HFF-Myc (cell line): ENCODE measurements around the gene TLE2.
A peak's percentile ranks its signal among the peaks of the same experiment; 100 is the strongest.

ENCODE experiments used
- DNase-seq: peaks from one replicate; pipeline ENCODE4 v3.0.0-alpha.2; 2011; ENCODE audit warnings: low read depth; ENCODE audit errors: extremely low read depth
- H3K4me3 ChIP-seq: replicated peaks from 2 replicates; pipeline ENCODE4 v1.5.1; 2011; ENCODE audit warnings: low read depth, mild to moderate bottlenecking, control low read depth, low read length
- TF ChIP-seq, protein P1 (sequence below): IDR thresholded peaks from 2 replicates; pipeline ENCODE4 v1.5.1; 2012; ENCODE audit warnings: mild to moderate bottlenecking, low read depth, low read length, control low read depth; ENCODE audit errors: missing control alignments

TLE2 gene

GRCh38 chr19:3067563-3067962, 38.5 kb upstream of the TLE2 start:
- no peak overlapping the region for H3K4me3 ChIP-seq
- TF ChIP-seq, protein P1, sequence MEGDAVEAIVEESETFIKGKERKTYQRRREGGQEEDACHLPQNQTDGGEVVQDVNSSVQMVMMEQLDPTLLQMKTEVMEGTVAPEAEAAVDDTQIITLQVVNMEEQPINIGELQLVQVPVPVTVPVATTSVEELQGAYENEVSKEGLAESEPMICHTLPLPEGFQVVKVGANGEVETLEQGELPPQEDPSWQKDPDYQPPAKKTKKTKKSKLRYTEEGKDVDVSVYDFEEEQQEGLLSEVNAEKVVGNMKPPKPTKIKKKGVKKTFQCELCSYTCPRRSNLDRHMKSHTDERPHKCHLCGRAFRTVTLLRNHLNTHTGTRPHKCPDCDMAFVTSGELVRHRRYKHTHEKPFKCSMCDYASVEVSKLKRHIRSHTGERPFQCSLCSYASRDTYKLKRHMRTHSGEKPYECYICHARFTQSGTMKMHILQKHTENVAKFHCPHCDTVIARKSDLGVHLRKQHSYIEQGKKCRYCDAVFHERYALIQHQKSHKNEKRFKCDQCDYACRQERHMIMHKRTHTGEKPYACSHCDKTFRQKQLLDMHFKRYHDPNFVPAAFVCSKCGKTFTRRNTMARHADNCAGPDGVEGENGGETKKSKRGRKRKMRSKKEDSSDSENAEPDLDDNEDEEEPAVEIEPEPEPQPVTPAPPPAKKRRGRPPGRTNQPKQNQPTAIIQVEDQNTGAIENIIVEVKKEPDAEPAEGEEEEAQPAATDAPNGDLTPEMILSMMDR: no peak
- no peak for DNase-seq

DNA sequence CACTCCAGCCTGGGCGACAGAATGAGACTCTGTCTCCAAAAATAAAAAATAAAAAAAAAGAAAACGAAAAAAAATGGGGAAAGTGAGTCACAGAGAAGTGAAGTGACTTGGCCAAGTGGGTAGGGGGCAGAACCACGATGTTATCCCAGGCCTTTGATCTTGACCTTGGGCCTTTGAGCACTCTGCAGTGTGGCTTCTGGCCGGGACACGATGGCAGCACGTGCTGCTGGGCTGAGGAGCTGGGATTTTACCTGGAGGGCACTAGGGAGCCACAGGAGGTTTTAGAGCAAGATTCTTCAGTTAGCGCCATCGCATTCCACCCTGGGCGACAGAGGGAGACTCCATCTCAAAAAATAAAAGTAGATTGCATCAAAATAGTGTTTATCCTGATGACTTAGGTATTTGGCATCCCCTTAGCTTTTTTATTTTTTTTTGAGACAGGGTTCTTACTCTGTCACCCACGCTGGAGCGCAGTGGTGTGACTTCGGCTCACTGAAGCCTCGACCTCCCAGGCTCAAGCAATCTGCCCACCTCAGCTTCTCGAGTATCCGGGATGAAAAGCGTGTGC, 37.5 kb upstream of the TLE2 start:
- TF ChIP-seq, protein P1: no peak
- DNase-seq: no peak
- no peak overlapping the region for H3K4me3 ChIP-seq

DNA sequence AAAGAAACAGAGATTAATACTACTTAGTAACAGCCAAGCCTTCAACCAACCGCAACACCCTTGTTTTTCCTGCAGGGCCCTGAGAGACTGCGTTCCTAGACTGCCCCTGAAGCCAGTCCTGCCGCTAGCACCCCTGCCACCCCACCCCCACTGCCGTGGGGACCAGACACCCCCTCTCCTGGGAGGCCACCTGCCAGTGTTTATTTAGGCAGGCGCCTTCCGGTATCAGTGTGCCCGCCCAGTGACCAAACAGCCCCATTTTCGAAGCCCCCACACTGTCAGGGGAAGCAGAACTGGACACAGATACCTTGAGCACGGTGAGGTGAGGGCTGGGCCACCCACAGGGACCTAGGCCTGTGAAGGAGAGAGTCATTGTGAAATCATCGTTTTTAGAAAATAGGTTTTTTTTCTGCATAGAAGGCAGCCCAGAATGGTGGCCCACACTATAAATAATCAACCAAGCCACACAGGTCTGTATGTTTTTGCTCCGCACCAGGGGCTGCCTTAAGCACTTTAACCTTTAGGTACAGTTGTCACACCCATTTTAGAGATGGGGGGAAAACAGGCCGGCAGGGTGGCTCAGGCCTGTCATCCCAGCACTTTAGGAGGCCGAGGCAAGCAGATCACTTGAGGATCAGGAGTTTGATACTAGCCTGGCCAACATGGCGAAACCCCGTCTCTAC, 36.7 kb upstream of the TLE2 start:
- TF ChIP-seq, protein P1: no peak
- no peak overlapping the region for H3K4me3 ChIP-seq
- no peak for DNase-seq

- no peak for DNase-seq
- TF ChIP-seq, protein P1: no peak
- no peak overlapping the region for H3K4me3 ChIP-seq
Measured at GRCh38 chr19:3064011-3064330, 34.9 kb upstream of the TLE2 start.

GRCh38 chr19:3062165-3063105, 33.4 kb upstream of the TLE2 start, which contains the start of gene TLE5:
Gene TLE5, minus strand, starts transcription at chr19:3062495. Its CDS starts 295 bp downstream, at chr19:3062200.
- DNase-seq: no peak
- TF ChIP-seq, protein P1: no peak
- peak within 1 kb of the TSS; percentile 82 for H3K4me3 ChIP-seq

GRCh38 chr19:3061182-3062161, 32.4 kb upstream of the TLE2 start:
- H3K4me3 ChIP-seq: peak overlapping the region; percentile 82
- TF ChIP-seq, protein P1: no peak
- no peak for DNase-seq
